T-cell (primary cell): ENCODE measurements around the gene PRKN. TPM values are rescaled to one million over a fixed set of nuclear protein-coding genes. Genes with fewer than 3 reads are reported as not detected.

Experiments
- ATAC-seq, 4 experiments: fragments of 200-7000 bp in 3 of 4; fragments of 150-1000 bp in 1 of 4; cut with Tn5 transposase; replicated peaks in 1 of 4; 1 replicate in 3 of 4; 2 replicates in 1 of 4; pipeline ENCODE4 v1.10.0; 2021; ENCODE audit warnings: moderate library complexity in 3 of 4, mild to moderate bottlenecking in 2 of 4, moderate number of reproducible peaks in 1 of 4
- CTCF ChIA-PET, 2 donors: fragments of 300-600 bp; sonication (Branson Sonifier 250); formaldehyde crosslinking; loops; one replicate each; lab custom pipeline; 2022; ENCODE audit warnings: antibody characterized with exemption in 2 of 2; lab: Charles Lee
- POLR2A ChIA-PET, 2 donors: fragments of 300-600 bp; sonication (Branson Sonifier 250); formaldehyde crosslinking; loops; one replicate each; lab custom pipeline; 2022; ENCODE audit warnings: antibody characterized with exemption in 2 of 2; lab: Charles Lee
- DNase-seq, 35 experiments: peaks; one replicate each; pipeline versions ENCODE4 v3.0.0 to v3.0.0-alpha.2; 2013 to 2023
- H3K27ac ChIP-seq: one replicate; pipeline ENCODE4 v1.5.1; 2013; ENCODE audit warnings: low read length
- H3K27me3 ChIP-seq, 2 experiments: replicated peaks in 1 of 2; 1 replicate in 1 of 2; 2 replicates in 1 of 2; pipeline versions ENCODE4 v1.6.1 to v1.7.0; 2013; ENCODE audit warnings: low read length in 1 of 2, mixed read lengths in 1 of 2; ENCODE audit not compliant: control insufficient read depth in 2 of 2, insufficient read depth in 2 of 2; ENCODE audit errors: extremely low read depth in 1 of 2
- H3K36me3 ChIP-seq, 2 donors: 1 replicate in 1 of 2; 2 replicates in 1 of 2; pipeline versions ENCODE4 v1.6.1 to v1.7.0; 2013; ENCODE audit warnings: low read length in 1 of 2; ENCODE audit not compliant: control insufficient read depth in 2 of 2, insufficient read depth in 1 of 2; ENCODE audit errors: extremely low read depth in 1 of 2
- H3K4me1 ChIP-seq, 2 experiments: 1 replicate in 1 of 2; 2 replicates in 1 of 2; pipeline versions ENCODE4 v1.6.1 to v1.7.0; 2013; ENCODE audit warnings: low read length in 2 of 2, mixed read lengths in 1 of 2; ENCODE audit not compliant: insufficient read depth in 2 of 2, control insufficient read depth in 1 of 2; ENCODE audit errors: extremely low read depth in 1 of 2
- H3K4me3 ChIP-seq, 2 donors: 1 replicate in 1 of 2; 2 replicates in 1 of 2; pipeline versions ENCODE4 v1.5.1 to v1.7.0; 2013; ENCODE audit warnings: mild to moderate bottlenecking in 2 of 2, low read length in 1 of 2, moderate library complexity in 1 of 2; ENCODE audit not compliant: control insufficient read depth in 1 of 2; ENCODE audit errors: extremely low read depth in 1 of 2
- H3K9me3 ChIP-seq: 2 replicates; pipeline ENCODE4 v1.7.0; 2013
- H3K27ac Mint-ChIP-seq, 2 donors: one replicate each; pipeline ENCODE4 v1.8.0; 2020 to 2021; ENCODE audit warnings: mild to moderate bottlenecking in 2 of 2, mixed read lengths in 2 of 2
- H3K27me3 Mint-ChIP-seq, 2 donors: one replicate each; pipeline ENCODE4 v1.8.0; 2021 to 2022; ENCODE audit warnings: mixed read lengths in 2 of 2
- H3K36me3 Mint-ChIP-seq: one replicate; pipeline ENCODE4 v1.8.0; 2021; ENCODE audit warnings: mixed read lengths
- H3K4me1 Mint-ChIP-seq, 3 donors: one replicate each; pipeline ENCODE4 v1.8.0; 2020 to 2022; ENCODE audit warnings: mixed read lengths in 3 of 3, mild to moderate bottlenecking in 1 of 3
- H3K4me3 Mint-ChIP-seq, 3 donors: one replicate each; pipeline ENCODE4 v1.8.0; 2020 to 2022; ENCODE audit warnings: mild to moderate bottlenecking in 3 of 3, mixed read lengths in 3 of 3, moderate library complexity in 3 of 3
- H3K9me3 Mint-ChIP-seq, 3 donors: one replicate each; pipeline ENCODE4 v1.8.0; 2020 to 2022; ENCODE audit warnings: mixed read lengths in 3 of 3
- WGBS: methylation state at CpG from one replicate; pipeline ENCODE4 v1.1.5; 2013; ENCODE audit warnings: missing lambda C conversion rate; ENCODE audit not compliant: insufficient coverage; 5-methylcytosine and 5-hydroxymethylcytosine counted together
- total RNA-seq, 35 experiments: library from RNA in 6 of 35; stranded (reverse) in 6 of 35; fragments of 120-200 nt in 1 of 35; gene quantifications; one replicate each; pipeline versions ENCODE4 v1.2.1 to v1.2.4 and lab custom pipeline; 2013 to 2026

PRKN gene
- total RNA-seq, 5 donors from 2014 or later (not counting 1 experiment from before 2014, with no cell fraction given) = 3.4 to 7.7 (median 6.1) TPM

- DNase-seq = no peak
- H3K4me3 Mint-ChIP-seq = no peak overlapping the region
Observed at GRCh38 chr6:161487694-161488093, 1239.9 kb downstream of the PRKN start.

GRCh38 chr6:161487217-161487531, 1240.4 kb downstream of the PRKN start:
- ATAC-seq (no peak), DNase-seq (no peak)
- H3K9me3 ChIP-seq = no peaks in the 10 kb centered on the region
- Mint-ChIP-seq H3K27me3 (peaks cover 0 to 8% of the 10 kb centered on the region in 2 donors), H3K9me3 (peaks cover 0 to 10% (median 0%) of the 10 kb centered on the region in 3 donors), H3K4me3 (no peak overlapping the region), H3K36me3 (no peaks in the 10 kb centered on the region), H3K27ac (no peak overlapping the region), H3K4me1 (no peaks in the 10 kb centered on the region)
- no CpG with 5 or more reads among the region's 1 CpG for WGBS
- CTCF ChIA-PET = no interaction called here
- POLR2A ChIA-PET = no interaction called here
- no peaks in the 10 kb centered on the region for H3K36me3 ChIP-seq
- H3K4me1 ChIP-seq = no peaks in the 10 kb centered on the region
- H3K27ac ChIP-seq = no peak overlapping the region
- H3K4me3 ChIP-seq = no peak overlapping the region
- no peaks in the 10 kb centered on the region for H3K27me3 ChIP-seq

More at GRCh38 chr6:161487694-161488093, 1239.9 kb downstream of the PRKN start:
- CTCF ChIA-PET = no interaction called here
- Histone ChIP-seq H3K9me3 (no peaks in the 10 kb centered on the region), H3K4me3 (no peak overlapping the region), H3K27me3 (no peaks in the 10 kb centered on the region), H3K4me1 (no peaks in the 10 kb centered on the region), H3K27ac (no peak overlapping the region), H3K36me3 (no peaks in the 10 kb centered on the region)
- POLR2A ChIA-PET = no interaction called here
- peaks cover 0 to 8% of the 10 kb centered on the region in 2 donors for H3K27me3 Mint-ChIP-seq
- H3K4me1 Mint-ChIP-seq = no peaks in the 10 kb centered on the region
- no peak for ATAC-seq
- H3K36me3 Mint-ChIP-seq = no peaks in the 10 kb centered on the region
- peaks cover 0 to 10% (median 0%) of the 10 kb centered on the region in 3 donors for H3K9me3 Mint-ChIP-seq
- no peak overlapping the region for H3K27ac Mint-ChIP-seq
- WGBS = 90% methylated on average over 1 of the region's 5 CpGs

GRCh38 chr6:161486361-161487216, 1241.0 kb downstream of the PRKN start:
- ChIA-PET POLR2A (no interaction called here), CTCF (no interaction called here)
- H3K4me3 Mint-ChIP-seq = no peak overlapping the region
- Histone ChIP-seq H3K9me3 (no peaks in the 10 kb centered on the region), H3K36me3 (no peaks in the 10 kb centered on the region), H3K4me3 (no peak overlapping the region), H3K27me3 (no peaks in the 10 kb centered on the region), H3K4me1 (no peaks in the 10 kb centered on the region), H3K27ac (no peak overlapping the region)
- no peak overlapping the region for H3K27ac Mint-ChIP-seq
- DNase-seq = no peak
- WGBS = 73% methylated on average over 4 of the region's 7 CpGs
- peaks cover 0 to 10% (median 0%) of the 10 kb centered on the region in 3 donors for H3K9me3 Mint-ChIP-seq
- no peaks in the 10 kb centered on the region for H3K36me3 Mint-ChIP-seq
- no peaks in the 10 kb centered on the region for H3K4me1 Mint-ChIP-seq
- H3K27me3 Mint-ChIP-seq = peaks cover 0 to 8% of the 10 kb centered on the region in 2 donors
- no peak for ATAC-seq

GRCh38 chr6:161482517-161482858, 1245.1 kb downstream of the PRKN start:
- ChIA-PET CTCF (interaction anchor here in 1 of 2 donors (0.5 kb wide), 1 partner anchor 110 kb away, joined by 4 read pairs; no protein-coding TSS in a partner anchor), POLR2A (no interaction called here)
- 54% methylated on average over 3 of the region's 3 CpGs for WGBS
- no peak for ATAC-seq
- no peaks in the 10 kb centered on the region for H3K27me3 ChIP-seq
- Mint-ChIP-seq H3K4me1 (no peaks in the 10 kb centered on the region), H3K27ac (no peak overlapping the region), H3K36me3 (no peaks in the 10 kb centered on the region), H3K4me3 (no peak overlapping the region), H3K27me3 (no peaks in the 10 kb centered on the region), H3K9me3 (peaks cover 0 to 6% (median 0%) of the 10 kb centered on the region in 3 donors)
- DNase-seq = no peak
- no peaks in the 10 kb centered on the region for H3K4me1 ChIP-seq
- H3K4me3 ChIP-seq = no peak overlapping the region
- no peak overlapping the region for H3K27ac ChIP-seq
- H3K9me3 ChIP-seq = no peaks in the 10 kb centered on the region
- H3K36me3 ChIP-seq = no peaks in the 10 kb centered on the region

- no peaks in the 10 kb centered on the region for H3K27me3 Mint-ChIP-seq
- no CpG with 5 or more reads among the region's 3 CpGs for WGBS
- H3K36me3 ChIP-seq = no peaks in the 10 kb centered on the region
- POLR2A ChIA-PET = no interaction called here
- H3K4me3 ChIP-seq = no peak overlapping the region
- no peak overlapping the region for H3K27ac ChIP-seq
- H3K27me3 ChIP-seq = no peaks in the 10 kb centered on the region
- no peak for ATAC-seq
- H3K9me3 ChIP-seq = no peaks in the 10 kb centered on the region
- H3K9me3 Mint-ChIP-seq = peaks cover 0 to 3% (median 0%) of the 10 kb centered on the region in 3 donors
- no peak for DNase-seq
- no peaks in the 10 kb centered on the region for H3K4me1 Mint-ChIP-seq
- H3K4me1 ChIP-seq = no peaks in the 10 kb centered on the region
- no peak overlapping the region for H3K27ac Mint-ChIP-seq
- CTCF ChIA-PET = interaction anchor here in 1 of 2 donors (0.5 kb wide), 1 partner anchor 109 kb away, joined by 4 read pairs; no protein-coding TSS in a partner anchor
- no peak overlapping the region for H3K4me3 Mint-ChIP-seq
- no peaks in the 10 kb centered on the region for H3K36me3 Mint-ChIP-seq
Observed at GRCh38 chr6:161481786-161482516, 1245.6 kb downstream of the PRKN start.

GRCh38 chr6:161480421-161481155, 1247.0 kb downstream of the PRKN start:
- Histone ChIP-seq H3K9me3 (no peaks in the 10 kb centered on the region), H3K4me1 (no peaks in the 10 kb centered on the region), H3K4me3 (no peak overlapping the region), H3K27me3 (no peaks in the 10 kb centered on the region), H3K36me3 (no peaks in the 10 kb centered on the region), H3K27ac (no peak overlapping the region)
- DNase-seq = no peak
- Mint-ChIP-seq H3K4me1 (no peaks in the 10 kb centered on the region), H3K4me3 (no peak overlapping the region), H3K9me3 (no peaks in the 10 kb centered on the region), H3K27ac (no peak overlapping the region), H3K36me3 (no peaks in the 10 kb centered on the region), H3K27me3 (no peaks in the 10 kb centered on the region)
- ChIA-PET CTCF (no interaction called here), POLR2A (no interaction called here)
- WGBS = 82% methylated on average over 8 of the region's 12 CpGs
- no peak for ATAC-seq
